ENCODE data around the gene CER1.

- TF ChIP-seq CTCF (IDR thresholded peaks at IDR 0.05; ENCODE audit: poor library complexity) (no peak), EZH2 (IDR thresholded peaks at IDR 0.05; ENCODE audit: borderline replicate concordance) (no peak), EZH2phosphoT487 (IDR thresholded peaks at IDR 0.05; ENCODE audit: low read depth, severe bottlenecking, unreplicated experiment) (no peak)
Measured at GRCh38 chr9:14674630-14675029, 47.9 kb downstream of the CER1 start.

Measured in hepatocyte (in vitro differentiated cells).